GM13976 (cell line): ENCODE measurements around the gene GCGR.

Experiments
- DNase-seq: peaks from one replicate; pipeline ENCODE4 v3.0.0; 2012; ENCODE audit warnings: low spot score
- in situ Hi-C: fragments of 300-500 bp; cut with MboI; formaldehyde crosslinking; loops from one replicate; pipeline ENCODE4 v1.12.0; 2022; ENCODE audit warnings: low sequenced_read_pairs, mixed read lengths, inconsistent platforms; ENCODE audit not compliant: unreplicated experiment
- TF ChIP-seq, protein P1 (sequence below): IDR thresholded peaks from 2 replicates; pipeline ENCODE4 v1.5.1; 2012; ENCODE audit warnings: borderline replicate concordance, mild to moderate bottlenecking; ENCODE audit not compliant: insufficient read depth; ENCODE audit errors: extremely low read depth, missing control alignments, control extremely low read depth

Gene GCGR

GRCh38 chr17:81824595-81824994 is 20.6 kb downstream of the GCGR start:
- TF ChIP-seq, protein P1, sequence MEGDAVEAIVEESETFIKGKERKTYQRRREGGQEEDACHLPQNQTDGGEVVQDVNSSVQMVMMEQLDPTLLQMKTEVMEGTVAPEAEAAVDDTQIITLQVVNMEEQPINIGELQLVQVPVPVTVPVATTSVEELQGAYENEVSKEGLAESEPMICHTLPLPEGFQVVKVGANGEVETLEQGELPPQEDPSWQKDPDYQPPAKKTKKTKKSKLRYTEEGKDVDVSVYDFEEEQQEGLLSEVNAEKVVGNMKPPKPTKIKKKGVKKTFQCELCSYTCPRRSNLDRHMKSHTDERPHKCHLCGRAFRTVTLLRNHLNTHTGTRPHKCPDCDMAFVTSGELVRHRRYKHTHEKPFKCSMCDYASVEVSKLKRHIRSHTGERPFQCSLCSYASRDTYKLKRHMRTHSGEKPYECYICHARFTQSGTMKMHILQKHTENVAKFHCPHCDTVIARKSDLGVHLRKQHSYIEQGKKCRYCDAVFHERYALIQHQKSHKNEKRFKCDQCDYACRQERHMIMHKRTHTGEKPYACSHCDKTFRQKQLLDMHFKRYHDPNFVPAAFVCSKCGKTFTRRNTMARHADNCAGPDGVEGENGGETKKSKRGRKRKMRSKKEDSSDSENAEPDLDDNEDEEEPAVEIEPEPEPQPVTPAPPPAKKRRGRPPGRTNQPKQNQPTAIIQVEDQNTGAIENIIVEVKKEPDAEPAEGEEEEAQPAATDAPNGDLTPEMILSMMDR, result no peak
- in situ Hi-C loops, result no loop called here
- DNase-seq, result no peak

DNA sequence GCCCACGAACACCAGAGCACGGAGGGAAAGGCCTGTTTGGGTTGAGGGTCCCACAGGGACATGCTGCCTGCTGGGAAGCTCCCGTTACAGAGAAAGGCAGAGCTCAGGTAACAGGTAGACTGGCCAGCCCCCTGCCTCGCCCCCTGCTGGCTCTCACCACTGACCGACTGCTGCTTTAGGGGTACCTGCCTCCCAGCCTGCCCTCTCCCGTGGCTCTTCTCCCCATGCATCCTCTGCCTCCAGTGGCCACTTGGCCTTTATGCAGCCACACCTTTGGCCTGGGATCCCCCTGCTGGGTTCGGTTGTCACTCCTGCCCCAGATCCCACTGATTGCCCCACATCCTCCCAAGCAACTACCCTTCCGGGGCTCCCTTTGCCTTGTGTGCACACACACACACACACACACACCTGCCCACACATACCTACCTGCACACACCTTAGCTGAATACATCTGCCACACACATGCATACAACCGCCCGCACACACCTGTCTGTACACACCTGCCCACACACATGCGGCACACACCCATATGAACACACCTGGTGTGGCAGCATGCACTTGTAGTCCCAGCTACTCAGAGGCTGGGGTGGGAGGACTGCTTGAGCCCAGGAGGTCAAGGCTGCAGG is 22.0 kb downstream of the GCGR start:
- no peak for DNase-seq
- TF ChIP-seq, protein P1, result no peak

DNA sequence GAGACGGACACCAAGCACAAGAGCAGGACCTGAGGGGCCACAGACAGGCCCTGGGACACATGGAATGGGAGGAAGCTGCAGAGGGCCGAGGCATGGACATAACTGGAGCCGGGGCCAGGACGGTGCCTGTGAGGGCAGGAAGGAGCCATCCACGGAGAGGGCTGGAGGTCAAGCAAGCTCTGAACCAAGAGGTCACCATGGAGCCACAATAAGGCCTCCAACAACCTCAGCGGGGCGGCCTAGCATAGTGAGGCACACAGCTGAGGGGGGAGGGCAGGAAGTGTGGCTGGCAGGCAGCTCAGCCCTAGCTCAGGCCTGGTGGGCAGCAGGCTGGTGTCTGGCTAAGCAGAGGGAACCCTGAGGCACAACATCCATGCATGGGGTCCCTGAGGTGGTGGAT is 24.7 kb downstream of the GCGR start:
- in situ Hi-C loops, result no loop called here
- no peak for DNase-seq
- TF ChIP-seq, protein P1, result no peak

More for the DNA sequence above, 22.0 kb downstream of the GCGR start:
- in situ Hi-C loops, result no loop called here

DNA sequence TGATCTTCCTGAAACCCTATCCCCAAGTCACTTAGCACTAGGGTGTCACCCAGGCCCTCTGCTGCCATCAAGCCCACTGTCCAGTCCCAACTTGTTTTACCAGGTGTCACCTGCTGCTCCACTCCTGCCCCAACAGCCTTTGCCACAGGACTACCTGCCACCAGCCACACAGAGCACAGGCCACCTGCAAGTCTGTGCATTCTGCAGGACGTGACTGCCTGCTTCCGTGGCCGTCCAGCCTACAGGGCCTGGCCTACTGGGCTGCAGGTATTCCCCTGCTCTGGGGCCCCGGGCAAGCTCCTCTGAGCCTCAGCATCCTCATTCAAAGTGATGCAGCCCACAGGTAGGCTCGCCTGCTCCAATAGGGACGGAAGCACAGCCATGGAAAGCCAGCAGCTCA is 25.9 kb downstream of the GCGR start:
- no peak for DNase-seq
- TF ChIP-seq, protein P1, result no peak
- in situ Hi-C loops, result no loop called here

DNA sequence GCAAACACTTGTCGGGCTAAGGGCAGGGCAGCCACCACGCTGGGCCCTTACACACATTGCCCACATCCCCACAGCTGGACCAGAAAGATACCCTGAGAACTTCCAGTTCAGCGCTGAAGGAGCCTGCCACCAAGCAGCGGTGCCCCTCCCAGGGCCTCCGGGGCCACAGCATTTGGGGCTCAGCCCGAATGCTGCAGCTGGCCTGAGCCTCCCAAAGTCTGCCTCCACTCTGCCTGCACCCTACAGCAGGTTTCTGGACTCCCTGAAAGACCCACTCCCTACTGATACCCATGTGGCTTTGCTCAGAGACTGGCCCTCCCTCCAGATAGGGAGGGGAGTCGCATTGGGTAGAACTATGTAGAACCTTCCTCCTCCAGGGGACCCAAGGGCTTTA is 27.6 kb downstream of the GCGR start:
- in situ Hi-C loops, result no loop called here

GRCh38 chr17:81831957-81832607 is 28.1 kb downstream of the GCGR start:
- in situ Hi-C loops, result no loop called here
- DNase-seq, result no peak
- TF ChIP-seq, protein P1, result no peak

More for the DNA sequence above, 27.6 kb downstream of the GCGR start:
- DNase-seq, result no peak
- TF ChIP-seq, protein P1, result no peak
